HCEC 1CT (cell line): ENCODE results near the gene MOB3B.
"Not testable (repeated sequence)": the region's sequence is repeated elsewhere in the genome, so short reads cannot be mapped to it uniquely, and the experiment has no call there.

ENCODE experiments used
- DNase-seq: peaks from one replicate; pipeline ENCODE4 v3.0.0-alpha.2; 2017

The MOB3B gene

GRCh38 chr9:27473111-27473529 lies 56.5 kb downstream of the MOB3B start:
- no peak for DNase-seq

GRCh38 chr9:27472195-27472594 lies 57.4 kb downstream of the MOB3B start:
- no peak for DNase-seq

DNA sequence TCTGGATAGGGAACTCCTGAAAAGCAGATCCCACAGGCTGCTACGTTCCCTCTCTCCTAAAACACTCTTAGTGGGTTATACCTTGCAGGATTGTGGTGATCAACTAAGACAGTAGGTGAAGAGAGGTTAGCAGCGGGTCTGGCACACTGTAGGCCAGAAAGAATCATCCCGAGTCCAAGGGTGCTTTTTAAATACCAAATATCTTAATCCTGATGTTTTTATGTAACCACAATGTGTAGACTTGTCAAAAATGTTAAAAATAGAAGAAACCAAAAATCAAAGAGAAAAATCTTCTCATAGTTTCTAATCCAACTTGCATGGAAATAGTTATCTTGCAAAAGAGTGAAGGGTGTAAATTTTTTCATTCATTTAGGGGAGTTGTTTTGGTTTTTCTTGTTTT lies 57.8 kb downstream of the MOB3B start:
- DNase-seq: no peak

- DNase-seq: no peak
Measured at GRCh38 chr9:27471366-27471765, 58.2 kb downstream of the MOB3B start.

GRCh38 chr9:27470291-27470856 lies 59.2 kb downstream of the MOB3B start:
- DNase-seq: no peak

DNA sequence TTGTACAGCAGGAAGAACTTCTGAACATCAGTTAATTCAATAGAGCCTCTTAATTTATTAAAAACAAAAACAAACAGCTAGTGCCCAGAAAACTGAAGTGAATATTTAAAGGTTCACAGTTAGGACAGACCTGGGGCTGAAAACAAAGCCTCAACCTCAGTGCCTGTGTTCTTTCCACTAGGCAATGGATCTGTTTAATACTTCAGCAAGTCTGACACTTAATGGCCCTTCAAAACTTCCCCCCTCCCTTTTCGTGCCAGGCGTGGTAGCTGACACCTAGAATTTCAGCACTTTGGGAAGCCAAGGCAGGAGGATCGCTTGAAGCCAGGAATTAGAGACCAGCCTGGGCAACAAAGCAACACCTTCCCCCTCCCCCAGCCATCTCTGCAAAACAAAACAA lies 60.1 kb downstream of the MOB3B start:
- no peak for DNase-seq

- no peak for DNase-seq
Measured at GRCh38 chr9:27468462-27469110, 61.0 kb downstream of the MOB3B start.

DNA sequence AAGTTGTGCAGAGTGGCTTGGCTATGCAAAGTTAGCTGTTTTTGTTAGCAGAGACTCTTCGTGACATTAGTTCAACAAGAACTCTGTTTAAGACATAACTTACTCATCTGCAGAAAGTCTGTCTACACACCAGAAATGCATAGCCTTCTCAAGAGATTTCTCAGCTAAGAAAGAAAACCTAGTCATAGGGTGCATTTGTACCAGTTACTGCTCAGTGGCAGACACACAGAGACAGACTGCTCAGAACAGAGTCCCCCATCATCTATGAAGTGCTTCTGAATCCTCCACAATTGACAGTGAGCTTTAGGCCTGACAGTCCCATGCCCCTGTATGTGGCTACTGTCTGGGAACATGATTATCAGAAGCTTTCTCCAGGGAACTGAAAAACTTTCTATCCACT lies 61.6 kb downstream of the MOB3B start:
- DNase-seq: no peak

- no peak for DNase-seq
Measured at GRCh38 chr9:27467486-27467885, 62.1 kb downstream of the MOB3B start.

- DNase-seq: not testable (repeated sequence)
Measured at GRCh38 chr9:27466516-27466915, 63.1 kb downstream of the MOB3B start.

- DNase-seq: not testable (repeated sequence)
Measured at GRCh38 chr9:27464950-27465349, 64.7 kb downstream of the MOB3B start.

DNA sequence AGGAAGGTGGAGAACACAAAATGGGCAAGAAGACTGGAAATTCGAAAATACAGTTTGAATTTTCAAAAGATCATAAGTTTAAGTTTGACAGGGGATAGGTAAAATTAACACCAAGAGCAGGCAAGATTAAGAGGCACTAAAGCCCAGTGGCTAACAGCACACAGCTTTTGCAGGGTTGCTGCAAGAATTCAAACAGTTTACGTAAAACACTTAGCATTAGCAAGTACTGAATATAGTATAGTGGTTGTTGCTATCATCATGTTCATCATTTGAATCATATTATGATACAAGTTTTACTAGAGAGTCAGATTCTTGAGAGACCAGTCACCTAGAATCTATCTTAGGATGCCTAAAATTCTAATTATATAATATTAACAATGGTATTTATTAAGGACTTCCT lies 66.8 kb downstream of the MOB3B start:
- no peak for DNase-seq

DNA sequence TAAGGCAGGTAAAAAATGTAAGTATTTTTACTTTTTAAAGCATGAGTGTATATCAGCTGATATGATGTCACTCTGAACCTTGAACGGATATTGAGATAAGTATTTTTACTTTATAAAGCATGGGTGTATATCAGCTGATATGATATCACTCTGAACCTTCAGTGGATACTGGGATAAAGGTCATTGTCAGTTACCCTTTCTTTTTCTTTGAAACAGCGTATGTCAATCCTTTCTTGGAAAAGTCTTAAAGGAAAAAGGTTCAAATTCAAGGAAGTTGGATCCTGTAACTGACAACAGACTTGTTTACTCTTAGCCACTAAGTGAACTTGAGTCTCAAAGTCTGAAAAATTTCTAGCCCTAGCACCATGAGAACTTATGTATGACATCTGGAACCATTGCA lies 67.2 kb downstream of the MOB3B start:
- DNase-seq: no peak

- no peak for DNase-seq
Measured at GRCh38 chr9:27460226-27461023, 69.2 kb downstream of the MOB3B start.

- no peak for DNase-seq
Measured at GRCh38 chr9:27457445-27457844, 72.2 kb downstream of the MOB3B start.

GRCh38 chr9:27453860-27454553 lies 75.6 kb downstream of the MOB3B start:
- DNase-seq: no peak

DNA sequence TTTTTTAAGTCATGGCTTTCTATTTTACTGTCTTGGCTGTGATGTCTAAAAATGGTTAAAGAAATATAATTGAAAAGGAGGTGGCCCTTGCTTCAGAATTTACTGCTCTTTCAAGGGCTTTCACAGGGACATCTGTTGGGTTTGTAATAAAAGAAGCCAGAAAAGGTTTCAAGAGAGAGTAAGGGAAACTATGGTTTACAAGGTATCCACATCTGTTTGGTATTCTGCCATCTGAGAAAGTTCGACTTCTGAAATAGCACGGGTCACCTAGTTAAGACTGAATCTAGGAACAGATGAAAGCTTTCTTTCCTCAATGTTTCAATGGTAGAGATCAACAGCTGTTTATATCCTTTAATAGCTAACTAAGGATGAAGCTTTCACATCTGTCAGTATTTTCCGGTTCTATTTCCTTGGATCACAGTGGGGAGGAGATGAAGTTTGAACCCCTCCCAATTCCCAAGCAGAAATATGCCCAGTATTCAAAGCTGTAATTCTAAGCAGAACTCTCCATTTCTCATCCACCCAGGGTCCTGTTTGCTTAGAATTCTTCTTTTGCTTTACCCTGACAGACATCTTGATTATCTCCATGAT lies 78.3 kb downstream of the MOB3B start:
- no peak for DNase-seq

GRCh38 chr9:27450752-27451151 lies 78.9 kb downstream of the MOB3B start:
- DNase-seq: no peak

GRCh38 chr9:27448356-27448755 lies 81.3 kb downstream of the MOB3B start:
- not testable (repeated sequence) for DNase-seq

GRCh38 chr9:27447031-27447683 lies 82.5 kb downstream of the MOB3B start:
- no peak for DNase-seq

DNA sequence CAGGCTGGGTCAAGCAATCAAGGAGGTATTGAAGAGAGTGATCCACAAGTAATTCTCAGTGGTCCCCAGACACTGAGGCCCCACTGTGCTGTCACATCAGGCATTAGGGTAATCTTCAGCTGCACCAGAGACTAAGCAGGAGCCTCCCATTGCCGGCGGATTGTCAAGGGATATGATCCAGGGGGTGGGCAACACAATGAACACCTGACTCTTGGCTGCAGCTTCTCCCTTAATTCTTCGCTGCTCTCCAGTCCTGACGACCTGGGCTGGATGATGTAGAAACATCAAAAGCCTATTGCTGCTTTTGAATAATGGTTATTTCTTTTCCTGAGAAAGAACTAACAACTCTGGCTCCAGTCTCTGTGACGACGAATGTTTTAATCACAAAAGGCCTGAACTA lies 83.9 kb downstream of the MOB3B start:
- no peak for DNase-seq

- no peak for DNase-seq
Measured at GRCh38 chr9:27445057-27445595, 84.5 kb downstream of the MOB3B start.
